ENCODE results near the gene ADCY10.

GRCh38 chr1:167893798-167894197, 20.1 kb downstream of the ADCY10 start:
- TF ChIP-seq CTCF (IDR thresholded peaks at IDR 0.05 in 4 of 5, conservative IDR thresholded peaks at IDR 0.05 in 1 of 5): no peak
- TF ChIP-seq POLR2A (IDR thresholded peaks at IDR 0.05): no peak

Data from gastrocnemius medialis (tissue), 4 donors.